GM19043 (cell line): ENCODE data around the gene COG4.
"Not testable (repeated sequence)": the region's sequence is repeated elsewhere in the genome, so short reads cannot be mapped to it uniquely, and the experiment has no call there.

Experiments
- ATAC-seq: cut with Tn5 transposase; IDR thresholded peaks from one replicate; pipeline ENCODE4 v1.9.1; 2021; ENCODE audit warnings: low read depth; ENCODE audit not compliant: unreplicated experiment

Gene COG4

GRCh38 chr16:70523076-70523742 lies at the start of gene COG4:
Gene COG4 (minus strand): TSS chr16:70523554. CDS start chr16:70523543, 11 bp downstream.
- ATAC-seq: no peak

- no peak for ATAC-seq
Measured at GRCh38 chr16:70572926-70573270, 49.5 kb upstream of the COG4 start.

GRCh38 chr16:70572050-70572925 lies 48.9 kb upstream of the COG4 start:
- no peak for ATAC-seq

- ATAC-seq: no peak
Measured at GRCh38 chr16:70571623-70572022, 48.3 kb upstream of the COG4 start.

GRCh38 chr16:70570967-70571570 lies 47.7 kb upstream of the COG4 start:
- ATAC-seq: no peak

GRCh38 chr16:70569752-70570151 lies 46.4 kb upstream of the COG4 start:
- ATAC-seq: no peak

GRCh38 chr16:70568601-70569237 lies 45.4 kb upstream of the COG4 start:
- no peak for ATAC-seq

GRCh38 chr16:70565053-70565452 lies 41.7 kb upstream of the COG4 start:
- no peak for ATAC-seq

GRCh38 chr16:70563636-70564035 lies 40.3 kb upstream of the COG4 start:
- ATAC-seq: no peak

GRCh38 chr16:70561623-70562022 lies 38.3 kb upstream of the COG4 start:
- ATAC-seq: no peak

- no peak for ATAC-seq
Measured at GRCh38 chr16:70556063-70556462, 32.7 kb upstream of the COG4 start.

- no peak for ATAC-seq
Measured at GRCh38 chr16:70553645-70554044, 30.3 kb upstream of the COG4 start.

- ATAC-seq: no peak
Measured at GRCh38 chr16:70552675-70553074, 29.3 kb upstream of the COG4 start.

GRCh38 chr16:70551788-70552187 lies 28.4 kb upstream of the COG4 start:
- ATAC-seq: no peak

GRCh38 chr16:70550082-70550481 lies 26.7 kb upstream of the COG4 start:
- ATAC-seq: no peak

- ATAC-seq: no peak
Measured at GRCh38 chr16:70548936-70549335, 25.6 kb upstream of the COG4 start.

GRCh38 chr16:70544548-70544947 lies 21.2 kb upstream of the COG4 start:
- no peak for ATAC-seq

GRCh38 chr16:70540994-70541393 lies 17.6 kb upstream of the COG4 start:
- ATAC-seq: no peak

GRCh38 chr16:70534971-70535370 lies 11.6 kb upstream of the COG4 start:
- ATAC-seq: no peak

GRCh38 chr16:70529954-70530353 lies 6.6 kb upstream of the COG4 start:
- not testable (repeated sequence) for ATAC-seq
